Ishikawa (cell line): ENCODE data around the gene NR3C1.

ENCODE experiments used
- CREB1 ChIP-seq: IDR thresholded peaks from 2 replicates; pipeline ENCODE4 v1.6.1; 2012; ENCODE audit warnings: low read depth
- EGR1 ChIP-seq: IDR thresholded peaks from 2 replicates; pipeline ENCODE4 v1.6.1; 2012
- EP300 ChIP-seq: IDR thresholded peaks from 2 replicates; pipeline ENCODE4 v1.6.1; 2012; ENCODE audit warnings: borderline replicate concordance
- MAX ChIP-seq: IDR thresholded peaks from 2 replicates; pipeline ENCODE4 v1.6.1; 2012
- RAD21 ChIP-seq: IDR thresholded peaks from 2 replicates; pipeline ENCODE4 v1.6.1; 2012; ENCODE audit warnings: low read depth
- REST ChIP-seq: IDR thresholded peaks from 2 replicates; pipeline ENCODE4 v1.6.1; 2012; ENCODE audit warnings: low read depth, mild to moderate bottlenecking
- TAF1 ChIP-seq: IDR thresholded peaks from 2 replicates; pipeline ENCODE4 v1.6.1; 2012; ENCODE audit warnings: low read depth, mild to moderate bottlenecking
- TCF12 ChIP-seq: IDR thresholded peaks from 2 replicates; pipeline ENCODE4 v1.6.1; 2012; ENCODE audit warnings: low read depth
- TEAD4 ChIP-seq: IDR thresholded peaks from 2 replicates; pipeline ENCODE4 v1.6.1; 2012
- ZBTB7A ChIP-seq: IDR thresholded peaks from 2 replicates; pipeline ENCODE4 v1.6.1; 2012; ENCODE audit warnings: low read depth

- TF ChIP-seq TEAD4 (no peak), ZBTB7A (no peak), CREB1 (no peak), RAD21 (no peak), TCF12 (no peak), MAX (no peak), EP300 (no peak), REST (no peak), TAF1 (no peak), EGR1 (no peak)
Observed at GRCh38 chr5:143275512-143276363, 127.7 kb downstream of the NR3C1 start.
